ENCODE data around the gene PLD4.
"Not testable (repeated sequence)": the region's sequence is repeated elsewhere in the genome, so short reads cannot be mapped to it uniquely, and the experiment has no call there.

PLD4 gene

GRCh38 chr14:104886690-104887622 lies 37.7 kb upstream of the PLD4 start:
- DNase-seq: no peak

- DNase-seq: no peak
These were observed 36.8 kb upstream of the PLD4 start for GRCh38 chr14:104887623-104888488.

- no peak for DNase-seq
These were observed 35.9 kb upstream of the PLD4 start for GRCh38 chr14:104888489-104889374.

DNA sequence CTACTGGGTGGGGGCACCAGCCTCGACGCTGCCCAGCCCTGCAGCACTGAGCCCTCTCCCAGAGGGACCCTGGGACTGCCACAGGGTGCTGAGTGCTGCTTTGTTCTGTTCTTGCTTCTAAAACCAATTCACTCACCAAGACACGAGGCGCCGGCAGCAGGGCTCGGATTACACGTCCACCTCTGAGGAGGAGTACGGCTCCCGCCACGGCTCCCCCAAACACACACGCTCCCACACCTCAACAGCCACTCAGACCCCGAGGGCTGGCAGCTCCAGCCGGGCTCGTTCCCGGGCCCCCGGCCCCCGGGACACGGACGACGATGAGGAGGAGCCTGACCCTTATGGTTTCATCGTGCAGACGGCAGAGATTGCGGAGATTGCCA lies 35.3 kb upstream of the PLD4 start:
- DNase-seq: no peak

DNA sequence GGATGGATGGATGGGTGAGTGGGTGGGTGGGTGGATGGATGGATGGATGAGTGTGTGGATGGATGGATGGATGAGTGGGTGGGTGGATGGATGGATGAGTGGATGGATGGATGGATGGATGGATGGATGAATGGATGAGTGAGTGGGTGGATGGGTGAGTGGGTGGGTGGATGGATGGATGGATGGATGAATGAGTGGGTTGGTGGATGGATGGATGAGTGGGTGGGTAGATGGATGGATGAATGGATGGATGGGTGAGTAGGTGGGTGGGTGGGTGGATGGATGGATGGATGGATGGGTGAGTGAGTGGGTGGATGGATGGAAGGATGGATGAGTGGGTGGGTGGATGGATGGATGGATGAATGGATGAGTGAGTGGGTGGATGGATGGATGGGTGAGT lies 34.4 kb upstream of the PLD4 start:
- not testable (repeated sequence) for DNase-seq

GRCh38 chr14:104891121-104891551 lies 33.5 kb upstream of the PLD4 start:
- DNase-seq: no peak

GRCh38 chr14:104891664-104892530 lies 32.8 kb upstream of the PLD4 start:
- no peak for DNase-seq

DNA sequence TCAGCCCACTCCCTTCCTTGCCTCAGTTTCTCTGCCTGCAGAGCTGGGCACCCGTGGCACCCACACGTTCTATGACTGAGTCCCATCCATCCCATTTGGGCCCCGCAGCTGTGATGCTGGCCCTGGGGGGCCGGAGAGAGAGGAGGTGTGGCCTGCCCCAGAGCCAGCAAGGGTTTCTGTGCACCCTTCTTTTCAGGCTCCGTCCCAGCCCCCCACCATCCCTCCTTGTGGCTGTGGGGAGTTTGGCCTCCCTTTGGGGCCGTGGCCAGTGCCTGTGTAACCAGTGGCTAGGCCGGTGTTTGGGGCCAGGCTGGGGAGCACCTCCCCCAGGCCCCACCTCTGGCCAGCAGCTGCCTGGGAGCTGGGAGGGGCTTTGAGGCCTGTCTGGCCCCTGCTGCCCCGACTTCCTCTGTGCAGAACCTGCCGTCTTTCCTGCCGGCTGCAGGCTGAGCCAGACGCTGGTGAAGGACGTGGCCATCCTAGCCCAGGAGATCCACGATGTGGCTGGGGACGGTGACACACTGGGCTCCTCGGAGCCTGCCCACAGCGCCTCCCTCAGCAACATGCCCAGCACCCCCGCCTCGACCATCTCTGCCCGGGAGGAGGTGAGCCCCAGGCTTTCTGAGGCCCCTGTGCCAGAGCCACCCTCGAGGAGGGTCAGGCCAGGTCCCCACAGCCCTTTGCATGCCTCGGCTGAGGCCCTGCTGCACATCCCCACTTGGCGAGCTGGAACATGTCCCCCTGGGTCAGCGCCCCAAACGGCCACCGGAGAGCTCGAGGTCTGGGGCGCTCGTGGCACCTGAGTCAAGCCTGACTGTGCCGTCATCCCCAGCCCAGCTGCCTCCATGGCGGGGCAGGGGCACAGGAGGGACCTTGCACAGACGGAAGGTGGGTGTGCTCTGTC lies 31.9 kb upstream of the PLD4 start:
- DNase-seq: no peak

DNA sequence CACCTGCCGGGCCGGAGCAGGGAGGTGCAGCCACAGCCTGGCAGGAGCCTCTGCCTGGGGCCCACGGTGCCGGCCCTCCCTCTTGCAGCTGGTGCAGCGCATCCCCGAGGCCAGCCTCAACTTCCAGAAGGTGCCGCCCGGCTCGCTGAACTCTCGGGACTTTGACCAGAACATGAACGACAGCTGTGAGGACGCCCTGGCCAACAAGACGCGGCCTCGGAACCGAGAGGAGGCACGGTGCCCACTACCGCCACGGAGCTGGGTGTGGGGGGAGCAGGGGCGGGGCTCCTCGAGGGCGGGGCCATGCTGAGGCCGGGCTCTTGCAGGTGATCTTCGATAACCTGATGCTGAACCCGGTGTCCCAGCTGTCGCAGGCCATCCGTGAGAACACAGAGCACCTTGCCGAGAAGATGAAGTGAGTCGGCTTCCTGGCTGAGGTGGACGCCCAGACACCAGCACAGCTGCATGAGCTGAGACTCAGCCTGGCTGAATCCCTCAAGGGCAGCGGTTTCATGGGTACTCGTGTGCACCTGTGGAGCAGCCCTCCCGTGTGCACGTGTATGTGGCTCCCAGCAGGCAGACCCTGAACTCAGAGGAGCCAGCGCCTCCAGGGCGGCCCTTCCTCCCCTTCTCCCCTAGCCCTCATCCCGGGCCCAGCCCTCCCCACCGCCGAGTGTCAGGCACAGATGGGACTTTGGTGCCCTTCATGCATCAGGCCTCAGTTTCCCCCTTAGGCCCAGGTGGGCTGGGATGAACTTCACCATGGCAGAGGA lies 31.1 kb upstream of the PLD4 start:
- no peak for DNase-seq

DNA sequence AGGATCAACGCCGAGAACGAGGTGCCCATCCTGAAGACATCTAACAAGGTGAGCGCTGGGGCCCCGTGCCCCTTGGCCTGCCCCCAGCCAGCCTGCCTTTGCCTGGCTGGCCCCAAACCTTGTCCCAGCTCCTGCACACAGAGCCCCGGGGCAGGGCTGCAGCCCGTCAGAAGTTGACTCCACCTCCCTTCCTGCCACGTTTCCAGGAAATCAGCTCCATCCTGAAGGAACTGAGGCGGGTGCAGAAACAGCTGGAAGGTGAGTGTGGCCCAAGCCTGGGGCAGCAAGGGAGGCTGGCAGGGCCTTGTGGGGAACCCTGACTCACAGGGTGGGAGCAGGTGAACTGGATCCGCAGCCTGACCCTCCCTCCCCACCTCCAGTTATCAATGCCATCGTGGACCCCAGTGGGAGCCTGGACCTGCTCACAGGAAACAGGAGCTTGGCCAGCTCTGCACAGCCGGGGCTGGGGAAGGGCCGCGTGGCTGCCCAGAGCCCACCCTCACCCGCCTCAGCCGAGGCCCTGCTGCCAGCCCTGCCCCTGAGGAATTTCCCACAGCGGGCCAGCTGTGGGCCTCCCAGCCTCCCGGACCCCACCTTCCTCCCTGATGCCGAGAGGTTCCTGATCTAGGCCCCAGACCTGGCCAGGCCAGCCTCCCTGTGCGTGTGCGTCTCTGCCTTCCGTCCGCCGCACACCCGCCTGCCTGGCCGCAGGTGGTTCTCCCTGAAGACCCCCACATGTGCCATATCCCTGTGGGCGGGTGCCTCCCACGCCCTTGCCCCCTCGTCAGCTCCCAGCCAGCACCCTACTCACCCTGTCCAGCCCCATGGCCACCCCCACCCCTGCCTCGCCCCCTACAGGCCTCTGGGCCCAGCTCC lies 30.1 kb upstream of the PLD4 start:
- no peak for DNase-seq

DNA sequence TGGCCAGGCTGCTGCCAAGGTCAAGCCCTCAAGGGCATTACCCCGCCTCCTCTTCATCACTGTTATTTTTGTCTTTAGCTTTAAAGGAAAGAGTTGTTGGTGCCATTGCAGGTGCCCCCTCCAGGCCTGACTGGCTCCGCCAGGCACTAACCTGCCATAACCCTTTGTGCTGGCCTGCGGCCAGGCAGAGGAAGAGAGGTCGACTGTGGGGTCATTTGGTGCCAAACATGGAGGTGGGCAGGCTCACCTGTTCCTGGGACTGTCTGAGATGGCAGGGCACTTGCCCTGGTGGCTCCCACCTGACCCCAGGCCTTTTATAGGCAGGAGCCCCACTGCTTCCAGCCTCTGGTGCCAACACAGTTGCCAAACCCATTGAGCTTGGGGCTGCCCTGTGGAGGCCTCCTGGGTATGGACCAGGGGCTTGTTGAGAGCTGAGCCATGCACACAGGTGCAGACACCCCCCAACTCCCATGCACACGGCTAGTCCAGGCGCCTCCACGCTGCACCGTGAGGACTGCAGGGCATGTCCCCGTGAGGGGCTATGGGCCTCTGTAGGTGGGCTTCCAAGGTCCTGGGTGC lies 29.4 kb upstream of the PLD4 start:
- no peak for DNase-seq

DNA sequence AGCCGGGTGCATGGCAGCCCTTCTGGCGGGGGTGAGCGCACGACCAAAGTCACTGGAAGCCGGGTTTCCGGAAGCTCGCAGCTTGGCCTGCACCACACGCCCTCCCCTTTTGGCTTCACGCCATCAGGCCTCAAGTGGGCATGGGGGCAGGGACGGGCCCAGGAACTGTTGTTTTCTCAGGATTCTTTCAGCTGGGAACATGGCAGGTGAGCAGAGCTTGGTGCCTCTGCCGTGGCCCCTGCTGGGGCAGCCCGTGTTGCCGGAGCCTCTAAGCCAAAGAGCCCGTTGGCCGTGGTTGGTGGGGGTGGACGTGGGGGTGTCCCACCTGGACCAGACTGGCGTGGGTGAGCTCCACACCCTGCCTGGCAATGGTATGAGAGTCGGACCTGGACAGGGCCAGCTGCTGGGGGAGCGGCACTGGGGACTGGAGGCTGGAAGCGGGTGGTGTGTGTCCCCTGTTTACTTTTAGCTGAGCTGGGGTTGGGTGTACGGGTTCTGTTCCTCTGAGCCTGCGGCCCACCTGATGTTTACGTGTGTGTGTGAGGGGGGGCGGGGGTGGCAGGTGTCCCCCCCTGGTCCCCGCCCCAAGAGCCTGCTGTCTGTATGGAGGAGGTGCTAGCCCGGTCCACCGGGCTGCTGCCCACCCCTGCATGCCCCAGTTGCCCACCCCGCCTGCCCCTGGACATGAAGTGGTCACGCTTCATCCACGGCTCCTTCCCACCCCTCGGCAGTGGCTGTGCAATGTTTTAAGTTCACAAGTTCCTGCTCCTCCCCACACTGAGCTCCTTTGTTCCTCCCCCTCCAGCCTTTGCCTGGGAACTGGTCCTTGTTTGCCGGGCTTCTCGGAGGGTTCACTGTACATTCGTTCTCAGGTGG lies 28.7 kb upstream of the PLD4 start:
- peak; percentile 73 for DNase-seq

GRCh38 chr14:104897330-104898194 lies 27.1 kb upstream of the PLD4 start:
- DNase-seq: no peak

DNA sequence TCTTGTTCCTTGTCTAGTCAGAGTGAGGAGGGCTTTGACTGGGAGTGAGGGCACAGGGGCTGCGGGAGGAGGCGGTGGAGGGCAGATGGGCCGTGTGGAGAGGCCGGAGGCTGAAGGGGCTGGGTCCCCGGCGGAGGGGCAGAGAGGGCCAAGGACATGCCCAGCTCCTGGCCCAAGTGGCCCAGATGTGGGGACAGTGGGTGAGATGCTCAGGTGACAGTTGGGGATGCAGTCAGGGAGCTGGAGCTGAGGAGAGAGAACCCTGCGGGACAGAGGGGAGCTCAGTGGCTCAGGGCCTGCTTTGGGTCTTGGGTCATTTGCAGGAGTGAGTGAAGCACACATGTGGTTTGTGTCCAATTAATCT lies 26.5 kb upstream of the PLD4 start:
- DNase-seq: no peak

GRCh38 chr14:104898870-104899510 lies 25.7 kb upstream of the PLD4 start:
- DNase-seq: no peak

GRCh38 chr14:104899781-104900180 lies 24.9 kb upstream of the PLD4 start:
- no peak for DNase-seq
